GM18507 (cell line): ENCODE results near the gene IGFBP4.

Experiments
- DNase-seq: peaks from one replicate; pipeline ENCODE4 v3.0.0; 2011; ENCODE audit warnings: low read depth; ENCODE audit not compliant: insufficient read length; ENCODE audit errors: extremely low spot score
- FAIRE-seq: peaks from 2 replicates; lab custom pipeline; 2011; peaks lifted over from hg19 to GRCh38; lab: Jason Lieb, UNC

IGFBP4 gene

GRCh38 chr17:40484285-40484972 lies 41.2 kb downstream of the IGFBP4 start:
- no peak for FAIRE-seq

GRCh38 chr17:40484973-40485530 lies 41.8 kb downstream of the IGFBP4 start:
- FAIRE-seq (no peak), DNase-seq (no peak)

More at GRCh38 chr17:40484285-40484972, 41.2 kb downstream of the IGFBP4 start:
- DNase-seq = no peak

GRCh38 chr17:40485851-40486521 lies 42.7 kb downstream of the IGFBP4 start:
- FAIRE-seq = no peak
- DNase-seq = no peak

- FAIRE-seq (no peak), DNase-seq (no peak)
Measured at GRCh38 chr17:40486522-40487370, 43.5 kb downstream of the IGFBP4 start.

GRCh38 chr17:40487371-40488020 lies 44.2 kb downstream of the IGFBP4 start:
- no peak for DNase-seq
- no peak for FAIRE-seq

GRCh38 chr17:40490289-40490853 lies 47.1 kb downstream of the IGFBP4 start:
- no peak for DNase-seq
- FAIRE-seq = no peak

- DNase-seq (no peak), FAIRE-seq (peak; percentile 5)
Measured at GRCh38 chr17:40490982-40491381, 47.7 kb downstream of the IGFBP4 start.

GRCh38 chr17:40491486-40491885 lies 48.2 kb downstream of the IGFBP4 start:
- DNase-seq (no peak), FAIRE-seq (no peak)

GRCh38 chr17:40493697-40494096 lies 50.4 kb downstream of the IGFBP4 start:
- no peak for FAIRE-seq
- no peak for DNase-seq

- no peak for FAIRE-seq
- DNase-seq = no peak
Measured at GRCh38 chr17:40495140-40495539, 51.9 kb downstream of the IGFBP4 start.

- no peak for FAIRE-seq
Measured at GRCh38 chr17:40496170-40496569, 52.9 kb downstream of the IGFBP4 start.

GRCh38 chr17:40496634-40497420 lies 53.6 kb downstream of the IGFBP4 start:
- no peak for DNase-seq
- no peak for FAIRE-seq

More at GRCh38 chr17:40496170-40496569, 52.9 kb downstream of the IGFBP4 start:
- DNase-seq = no peak

- no peak for FAIRE-seq
- no peak for DNase-seq
Measured at GRCh38 chr17:40497695-40498094, 54.4 kb downstream of the IGFBP4 start.

- DNase-seq (no peak), FAIRE-seq (no peak)
Measured at GRCh38 chr17:40498281-40499084, 55.2 kb downstream of the IGFBP4 start.

- DNase-seq = no peak
- no peak for FAIRE-seq
Measured at GRCh38 chr17:40499551-40500189, 56.4 kb downstream of the IGFBP4 start.

- FAIRE-seq (no peak), DNase-seq (no peak)
Measured at GRCh38 chr17:40500190-40500589, 56.9 kb downstream of the IGFBP4 start.

- no peak for FAIRE-seq
- no peak for DNase-seq
Measured at GRCh38 chr17:40500709-40501108, 57.5 kb downstream of the IGFBP4 start.
